Measurements from ENCODE around the gene SELENOM.
"Not testable (repeated sequence)": the region's sequence is repeated elsewhere in the genome, so short reads cannot be mapped to it uniquely, and the experiment has no call there.

Gene SELENOM

GRCh38 chr22:31130873-31131272 is 23.5 kb upstream of the SELENOM start:
- DNase-seq (ENCODE audit: low read depth), result no peak

DNA sequence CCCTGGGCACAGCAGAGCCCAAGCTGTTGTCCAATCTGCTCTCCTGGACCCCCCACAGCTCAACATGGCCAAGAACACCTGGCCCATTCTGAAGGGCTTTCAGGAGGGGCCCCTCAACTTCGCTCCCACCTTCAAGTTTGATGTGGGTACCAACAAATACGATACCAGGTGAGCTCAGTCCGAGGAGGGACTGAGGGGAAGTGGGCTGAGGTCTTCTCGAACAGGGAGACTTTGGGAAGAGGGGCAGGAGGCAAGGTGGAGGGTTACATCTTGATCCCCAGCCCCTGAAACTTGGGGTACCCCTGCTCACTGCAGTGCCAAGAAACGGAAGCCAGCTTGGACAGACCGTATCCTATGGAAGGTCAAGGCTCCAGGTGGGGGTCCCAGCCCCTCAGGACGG is 20.8 kb upstream of the SELENOM start:
- no peak for DNase-seq (ENCODE audit: low read depth)

- DNase-seq (ENCODE audit: low read depth), result no peak
Measured at GRCh38 chr22:31127181-31127772, 19.9 kb upstream of the SELENOM start.

DNA sequence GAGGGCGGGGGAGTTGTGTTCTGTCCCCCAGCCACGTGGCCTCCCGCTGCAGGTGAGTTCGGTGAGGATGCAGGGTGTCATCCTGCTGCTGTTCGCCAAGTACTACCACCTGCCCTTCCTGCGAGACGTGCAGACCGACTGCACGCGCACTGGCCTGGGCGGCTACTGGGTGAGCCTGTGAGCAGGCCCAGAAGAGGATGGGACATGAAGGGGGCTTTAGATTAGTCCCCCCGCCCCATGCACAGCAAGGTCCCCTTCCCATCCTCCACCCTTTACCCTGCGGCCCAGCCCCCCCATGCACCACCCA is 19.5 kb upstream of the SELENOM start:
- no peak for DNase-seq (ENCODE audit: low read depth)

- no peak for DNase-seq (ENCODE audit: low read depth)
Measured at GRCh38 chr22:31126128-31126868, 18.9 kb upstream of the SELENOM start.

- DNase-seq (ENCODE audit: low read depth), result no peak
Measured at GRCh38 chr22:31125521-31126117, 18.3 kb upstream of the SELENOM start.

GRCh38 chr22:31124811-31125465 is 17.6 kb upstream of the SELENOM start:
- no peak for DNase-seq (ENCODE audit: low read depth)

GRCh38 chr22:31124290-31124689 is 16.9 kb upstream of the SELENOM start:
- DNase-seq (ENCODE audit: low read depth), result no peak

GRCh38 chr22:31123292-31123602 is 15.9 kb upstream of the SELENOM start:
- DNase-seq (ENCODE audit: low read depth), result no peak

GRCh38 chr22:31122532-31123291 is 15.3 kb upstream of the SELENOM start, which contains the start of gene INPP5J:
INPP5J (plus strand) TSS chr22:31122966; CDS start chr22:31123015, 49 bp downstream.
- no peak for DNase-seq (ENCODE audit: low read depth)

GRCh38 chr22:31122196-31122531 is 14.8 kb upstream of the SELENOM start:
- DNase-seq (ENCODE audit: low read depth), result no peak

DNA sequence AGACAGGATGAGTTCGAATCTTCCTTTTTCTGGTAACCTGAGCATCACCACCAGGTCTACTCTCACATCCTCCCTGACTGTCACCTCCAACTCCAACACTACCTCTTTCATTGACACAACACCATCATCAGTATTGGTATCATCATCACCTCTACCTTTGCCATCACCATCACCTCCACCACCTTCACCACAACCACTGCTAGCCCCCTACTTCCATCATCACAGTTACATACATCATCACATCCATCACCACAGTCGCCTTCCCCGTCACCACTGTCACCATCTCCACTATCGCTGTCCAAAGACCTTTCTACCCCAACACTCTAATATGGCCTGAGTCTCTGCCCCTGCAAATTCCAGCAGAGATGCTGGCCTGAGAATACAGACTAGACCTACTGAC is 14.0 kb upstream of the SELENOM start:
- no peak for DNase-seq (ENCODE audit: low read depth)

DNA sequence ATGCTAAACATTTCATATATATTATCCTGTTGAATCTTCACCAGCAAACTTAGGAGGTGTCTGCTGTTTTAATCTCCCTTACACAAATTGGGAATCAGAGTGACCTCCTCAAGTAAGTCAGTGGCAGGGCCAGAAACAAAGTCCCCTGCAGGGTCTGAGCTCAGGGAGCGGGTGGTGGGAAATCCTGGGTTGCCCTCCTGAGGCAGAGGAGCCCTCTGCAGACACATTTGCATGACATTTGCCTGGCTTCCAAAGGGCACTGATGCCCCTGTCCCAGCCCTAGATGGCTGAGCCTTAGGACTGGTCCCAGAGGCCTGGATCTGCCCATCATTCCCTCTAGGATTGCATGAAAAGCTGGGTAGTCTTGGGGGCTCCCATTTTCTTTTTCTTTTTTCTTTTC is 13.3 kb upstream of the SELENOM start:
- no peak for DNase-seq (ENCODE audit: low read depth)

GRCh38 chr22:31120230-31120629 is 12.9 kb upstream of the SELENOM start:
- no peak for DNase-seq (ENCODE audit: low read depth)

- DNase-seq (ENCODE audit: low read depth), result no peak
Measured at GRCh38 chr22:31119026-31119717, 11.8 kb upstream of the SELENOM start.

DNA sequence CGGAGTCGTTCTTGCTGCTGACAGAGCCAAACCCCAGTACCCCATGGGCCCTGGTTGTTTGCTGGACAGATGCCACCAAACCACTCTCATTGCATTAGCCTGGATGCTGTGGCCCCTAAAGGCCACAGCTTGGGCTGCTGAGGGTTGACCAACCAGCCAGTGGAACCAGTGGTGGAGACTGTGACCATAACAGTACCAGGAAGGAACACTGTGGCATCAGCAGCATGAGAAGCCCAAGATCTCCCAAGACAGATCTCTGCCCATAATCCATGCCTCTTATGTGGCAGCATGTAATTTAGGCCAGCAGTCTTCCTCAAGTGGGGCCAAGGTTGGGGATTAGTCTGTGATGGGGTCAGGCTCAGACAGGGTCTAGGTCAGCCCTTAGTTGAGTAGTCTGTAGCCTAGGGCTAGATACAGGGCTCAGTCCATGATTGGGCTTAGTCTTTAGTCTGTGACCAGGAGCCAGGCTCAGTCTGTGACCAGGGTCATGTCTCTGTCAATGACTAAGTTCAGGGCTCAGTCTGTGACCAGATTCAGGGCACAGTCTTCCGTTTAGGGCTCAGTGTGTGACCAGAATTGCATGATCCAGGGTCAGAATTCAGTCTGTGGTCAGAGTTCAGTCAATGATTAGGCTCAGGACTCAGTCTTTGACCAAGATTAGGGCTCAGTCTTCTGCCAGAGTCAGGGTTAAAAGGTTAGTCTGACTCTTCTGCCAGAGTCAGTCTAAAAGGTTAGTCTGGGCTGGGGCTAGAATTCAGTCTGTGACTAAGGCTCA is 10.9 kb upstream of the SELENOM start:
- DNase-seq (ENCODE audit: low read depth), result no peak

- DNase-seq (ENCODE audit: low read depth), result not testable (repeated sequence)
Measured at GRCh38 chr22:31112547-31113091, 5.3 kb upstream of the SELENOM start.

- DNase-seq (ENCODE audit: low read depth), result no peak
Measured at GRCh38 chr22:31107894-31108218, 488 bp upstream of the SELENOM start.

DNA sequence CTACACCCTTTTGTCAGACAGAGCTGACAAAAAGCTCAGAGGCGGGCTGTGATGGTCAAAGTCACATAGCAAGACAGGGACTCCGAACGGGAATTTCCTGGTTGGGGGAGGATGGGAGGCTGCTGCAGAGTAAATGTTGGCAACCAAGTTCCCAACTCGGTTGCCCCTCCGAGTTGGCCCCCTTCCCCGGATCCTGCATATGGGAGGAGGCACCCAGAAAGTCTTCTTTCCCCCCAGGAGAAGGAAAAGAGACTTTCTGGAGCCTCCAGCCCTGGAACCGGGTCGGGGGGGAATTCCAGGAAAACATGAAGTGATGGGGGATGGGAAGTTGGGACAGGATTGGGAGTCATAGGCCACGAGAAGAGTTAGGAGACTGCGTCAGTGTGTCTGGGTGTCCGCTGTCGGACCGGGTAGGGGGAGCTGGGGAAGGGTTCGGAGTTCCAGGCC is 614 bp downstream of the SELENOM start:
- no peak for DNase-seq (ENCODE audit: low read depth)

DNA sequence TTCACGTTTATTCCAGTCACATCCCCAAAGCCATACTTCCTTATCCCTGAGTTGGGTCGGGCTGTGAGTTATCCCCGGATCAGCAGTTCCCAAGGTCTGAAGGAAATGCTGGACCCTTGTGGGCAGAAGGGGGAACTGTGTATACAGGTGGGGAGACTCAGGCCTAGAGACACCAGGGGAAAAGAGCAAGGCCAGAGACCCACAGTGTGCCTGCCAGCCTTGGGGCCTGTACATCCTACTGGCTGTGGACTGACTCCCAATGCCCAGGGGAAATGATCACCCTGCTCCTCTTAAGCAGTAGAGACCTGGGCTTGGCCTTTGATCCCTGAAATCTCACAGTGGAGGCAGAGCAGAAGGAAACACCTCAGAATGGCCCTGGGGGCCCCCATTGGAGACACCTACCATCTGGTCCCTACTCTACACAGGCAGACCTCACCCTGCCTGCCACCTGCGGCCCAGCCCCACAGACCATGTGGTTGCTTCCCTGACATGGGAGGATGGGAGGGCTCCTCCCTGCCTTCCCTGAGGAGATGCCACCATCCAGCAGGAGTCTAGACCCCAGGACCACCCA is 1.3 kb downstream of the SELENOM start:
- no peak for DNase-seq (ENCODE audit: low read depth)

All from stimulated activated CD8-positive, alpha-beta memory T cell treated with anti-CD3 and anti-CD28 coated beads, Interleukin-7, amount 100 ng/mL, for 24 hours (primary cell).